H9 (cell line): Measurements from ENCODE around the gene KIAA1671. TPM values are rescaled to one million over a fixed set of nuclear protein-coding genes. Genes with fewer than 3 reads are reported as not detected.
A peak's percentile ranks its signal among the peaks of the same experiment; 100 is the strongest.

Experiments used
- DNase-seq: peaks from one replicate; pipeline ENCODE4 v3.0.0-alpha.2; 2017
- H2AFZ ChIP-seq: one replicate; pipeline ENCODE4 v1.6.1; 2013; ENCODE audit warnings: mild to moderate bottlenecking, low read length, control low read depth, moderate library complexity
- H2AK5ac ChIP-seq: 2 replicates; pipeline ENCODE4 v1.6.1; 2013; ENCODE audit warnings: low read length, control low read depth, mixed read lengths; ENCODE audit not compliant: insufficient read length
- H2BK120ac ChIP-seq: one replicate; pipeline ENCODE4 v1.6.1; 2013; ENCODE audit warnings: low read depth, mild to moderate bottlenecking, low read length, control low read depth, inconsistent platforms; ENCODE audit not compliant: poor library complexity, severe bottlenecking
- H2BK12ac ChIP-seq: 2 replicates; pipeline ENCODE4 v1.6.1; 2013; ENCODE audit warnings: low read length, control low read depth, mixed read lengths, low read depth; ENCODE audit not compliant: insufficient read length
- H2BK15ac ChIP-seq: 2 replicates; pipeline ENCODE4 v1.6.1; 2013; ENCODE audit warnings: low read depth, low read length, control low read depth
- H2BK20ac ChIP-seq: one replicate; pipeline ENCODE4 v1.6.1; 2013; ENCODE audit warnings: low read depth, mild to moderate bottlenecking, low read length, control low read depth, inconsistent platforms; ENCODE audit not compliant: poor library complexity, severe bottlenecking
- H2BK5ac ChIP-seq: 2 replicates; pipeline ENCODE4 v1.6.1; 2013; ENCODE audit warnings: low read length, control low read depth, mixed read lengths; ENCODE audit not compliant: insufficient read length
- H3K14ac ChIP-seq: 2 replicates; pipeline ENCODE4 v1.6.1; 2013; ENCODE audit warnings: low read length, control low read depth; ENCODE audit not compliant: insufficient read depth
- H3K18ac ChIP-seq: 2 replicates; pipeline ENCODE4 v1.6.1; 2013; ENCODE audit warnings: low read depth, mild to moderate bottlenecking, mixed read lengths, low read length, control low read depth; ENCODE audit not compliant: insufficient read length
- H3K23ac ChIP-seq: 2 replicates; pipeline ENCODE4 v1.6.1; 2013; ENCODE audit warnings: low read length, control low read depth, mixed read lengths, low read depth; ENCODE audit not compliant: insufficient read length
- H3K23me2 ChIP-seq: 2 replicates; pipeline ENCODE4 v1.6.1; 2013; ENCODE audit warnings: low read depth, mild to moderate bottlenecking, mixed read lengths, low read length, control low read depth; ENCODE audit not compliant: insufficient read length, poor library complexity, severe bottlenecking
- H3K27ac ChIP-seq: 2 replicates; pipeline ENCODE4 v1.5.1; 2013; ENCODE audit warnings: low read length, control low read depth, mixed read lengths, low read depth; ENCODE audit not compliant: insufficient read length
- H3K27me3 ChIP-seq: 2 replicates; pipeline ENCODE4 v1.6.1; 2013; ENCODE audit warnings: low read length, control low read depth, inconsistent platforms; ENCODE audit not compliant: insufficient read depth
- H3K4ac ChIP-seq: 2 replicates; pipeline ENCODE4 v1.6.1; 2013; ENCODE audit warnings: low read depth, mild to moderate bottlenecking, control low read depth, inconsistent platforms, low read length, moderate library complexity
- H3K4me1 ChIP-seq: 2 replicates; pipeline ENCODE4 v1.6.1; 2013; ENCODE audit warnings: low read length, control low read depth, inconsistent platforms; ENCODE audit not compliant: insufficient read depth
- H3K4me2 ChIP-seq: 2 replicates; pipeline ENCODE4 v1.6.1; 2013; ENCODE audit warnings: low read length, control low read depth, mixed read lengths; ENCODE audit not compliant: insufficient read length, insufficient read depth
- H3K56ac ChIP-seq: 2 replicates; pipeline ENCODE4 v1.6.1; 2013; ENCODE audit warnings: low read depth, mild to moderate bottlenecking, mixed read lengths, low read length, control low read depth; ENCODE audit not compliant: insufficient read length
- H3K79me1 ChIP-seq: 2 replicates; pipeline ENCODE4 v1.6.1; 2013; ENCODE audit warnings: low read depth, mild to moderate bottlenecking, moderate library complexity, low read length, control low read depth, inconsistent platforms; ENCODE audit not compliant: insufficient read depth, poor library complexity, severe bottlenecking
- H3K79me2 ChIP-seq: 2 replicates; pipeline ENCODE4 v1.6.1; 2013; ENCODE audit warnings: low read length, control low read depth, inconsistent platforms; ENCODE audit not compliant: insufficient read depth
- H3K9ac ChIP-seq: 2 replicates; pipeline ENCODE4 v1.6.1; 2013; ENCODE audit warnings: low read length, control low read depth, mixed read lengths; ENCODE audit not compliant: insufficient read length; ENCODE audit errors: extremely low read depth
- H3K9me3 ChIP-seq: one replicate; pipeline ENCODE4 v1.6.1; 2013; ENCODE audit warnings: low read depth, low read length, inconsistent platforms; ENCODE audit not compliant: control insufficient read depth
- H3T11ph ChIP-seq: one replicate; pipeline ENCODE4 v1.6.1; 2013; ENCODE audit warnings: mild to moderate bottlenecking, low read length, control low read depth, inconsistent platforms
- H4K20me1 ChIP-seq: one replicate; pipeline ENCODE4 v1.6.1; 2013; ENCODE audit not compliant: control insufficient read depth, insufficient read length, insufficient read depth
- H4K5ac ChIP-seq: 2 replicates; pipeline ENCODE4 v1.6.1; 2013; ENCODE audit warnings: low read depth, mild to moderate bottlenecking, mixed read lengths, low read length, control low read depth; ENCODE audit not compliant: insufficient read length
- H4K8ac ChIP-seq: replicated peaks from 2 replicates; pipeline ENCODE4 v1.6.1; 2013; ENCODE audit warnings: low read length, control low read depth, mixed read lengths, low read depth; ENCODE audit not compliant: insufficient read length
- H4K91ac ChIP-seq: 2 replicates; pipeline ENCODE4 v1.6.1; 2013; ENCODE audit warnings: low read depth, mild to moderate bottlenecking, moderate library complexity, mixed read lengths, low read length, control low read depth; ENCODE audit not compliant: insufficient read length
- H3K27ac Mint-ChIP-seq, 3 experiments: 2 replicates in 2 of 3; 3 replicates in 1 of 3; pipeline ENCODE4 v1.8.0; 2020 to 2021; ENCODE audit warnings: mixed read lengths in 3 of 3, mild to moderate bottlenecking in 1 of 3, moderate library complexity in 1 of 3
- H3K27me3 Mint-ChIP-seq: 2 replicates; pipeline ENCODE4 v1.8.0; 2021; ENCODE audit warnings: low read depth, mild to moderate bottlenecking, moderate library complexity, mixed read lengths
- H3K36me3 Mint-ChIP-seq, 3 experiments: 2 replicates in 2 of 3; 3 replicates in 1 of 3; pipeline ENCODE4 v1.8.0; 2020 to 2021; ENCODE audit warnings: low read depth in 3 of 3, mixed read lengths in 3 of 3; ENCODE audit not compliant: insufficient read depth in 1 of 3
- H3K4me1 Mint-ChIP-seq, 2 experiments: 2 replicates each; pipeline ENCODE4 v1.8.0; 2020; ENCODE audit warnings: mixed read lengths in 2 of 2
- H3K4me3 Mint-ChIP-seq, 2 experiments: 2 replicates in 1 of 2; 3 replicates in 1 of 2; pipeline ENCODE4 v1.8.0; 2020 to 2021; ENCODE audit warnings: mild to moderate bottlenecking in 2 of 2, mixed read lengths in 2 of 2, moderate library complexity in 1 of 2
- H3K9me3 Mint-ChIP-seq, 2 experiments: 2 replicates in 1 of 2; 3 replicates in 1 of 2; pipeline ENCODE4 v1.8.0; 2020; ENCODE audit warnings: mild to moderate bottlenecking in 2 of 2, mixed read lengths in 2 of 2, moderate library complexity in 1 of 2
- CTCF ChIP-seq: fragments of 200-600 bp; sonication (generic); conservative IDR thresholded peaks from 3 replicates; pipeline ENCODE4 v1.8.0; 2021; ENCODE audit warnings: antibody characterized with exemption, mild to moderate bottlenecking
- WGBS: extraction: QIAGEN DNeasy Blood & Tissue Kit; methylation state at CpG from one replicate; pipeline ENCODE4 v1.1.7; 2013; ENCODE audit warnings: missing lambda C conversion rate, low lambda C conversion rate, mixed read lengths; ENCODE audit not compliant: insufficient read length; ENCODE audit errors: extremely low coverage; 5-methylcytosine and 5-hydroxymethylcytosine counted together
- total RNA-seq: library from RNA; stranded (reverse); gene quantifications from 2 replicates; pipeline ENCODE4 v1.2.1, GENCODE V29; 2021

The KIAA1671 gene
- total RNA-seq, 1 experiment from 2014 or later: 22.6 TPM

- Histone ChIP-seq H2BK20ac (no peak overlapping the region), H2BK120ac (no peak overlapping the region), H3K23me2 (no peaks in the 10 kb centered on the region), H3T11ph (no peak overlapping the region), H4K20me1 (no peaks in the 10 kb centered on the region), H3K79me1 (no peaks in the 10 kb centered on the region), H2BK15ac (no peak overlapping the region), H2AFZ (no peak overlapping the region), H3K18ac (no peak overlapping the region), H3K23ac (no peak overlapping the region), H4K91ac (no peak overlapping the region), H3K79me2 (no peaks in the 10 kb centered on the region), H4K5ac (no peak overlapping the region), H3K9ac (no peak overlapping the region), H3K4me1 (no peaks in the 10 kb centered on the region), H2AK5ac (no peak overlapping the region), H3K4ac (no peak overlapping the region), H3K9me3 (no peaks in the 10 kb centered on the region), H3K56ac (no peak overlapping the region), H3K27ac (no peak overlapping the region), H2BK12ac (no peak overlapping the region), H3K27me3 (no peaks in the 10 kb centered on the region), H3K4me2 (no peak overlapping the region), H3K14ac (no peak overlapping the region), H4K8ac (no peak overlapping the region), H2BK5ac (no peak overlapping the region)
- Mint-ChIP-seq H3K4me3 (no peak overlapping the region), H3K27ac (peak overlapping the region in 2 of 3 experiments; percentile 45 to 73; a peak in 1 of 7 replicates), H3K9me3 (no peaks in the 10 kb centered on the region), H3K27me3 (no peaks in the 10 kb centered on the region), H3K4me1 (peaks cover 11% of the 10 kb centered on the region in 2 experiments), H3K36me3 (peaks cover 0 to 3% (median 3%) of the 10 kb centered on the region in 3 experiments; a peak in 3 of 7 replicates)
- no peak for TF ChIP-seq CTCF
- no CpG with 5 or more reads among the region's 16 CpGs for WGBS
- DNase-seq: no peak
Measured at GRCh38 chr22:25170426-25170980, 218.0 kb downstream of the KIAA1671 start.
